Measurements from ENCODE around the gene PBX2. TPM values are rescaled to one million over a fixed set of nuclear protein-coding genes. Genes with fewer than 3 reads are reported as not detected.
"Not testable (repeated sequence)": the region's sequence is repeated elsewhere in the genome, so short reads cannot be mapped to it uniquely, and the experiment has no call there.

PBX2 gene
- polyA plus RNA-seq, 3 donors, result 1.9 to 201 (median 4.0) TPM

DNA sequence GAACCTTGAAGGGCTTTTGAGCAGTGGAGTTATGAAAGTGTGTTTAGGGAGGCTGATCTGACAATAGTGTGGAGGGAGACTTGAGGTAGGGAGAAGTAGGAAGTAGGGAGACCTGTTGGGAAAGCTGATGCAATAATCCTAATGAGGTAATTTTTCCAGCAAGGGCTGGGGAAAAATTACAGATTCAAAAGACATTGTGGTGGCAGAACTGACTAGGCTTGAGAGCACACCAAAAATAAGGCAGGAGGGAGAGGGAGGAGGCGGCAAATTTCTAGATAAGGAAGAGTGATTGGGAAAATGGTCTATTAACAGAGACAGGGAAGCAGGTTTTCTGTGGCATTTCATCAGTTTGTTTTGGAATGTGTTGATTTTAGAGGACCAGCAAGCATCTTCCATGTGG lies 43.7 kb downstream of the PBX2 start:
- WGBS (ENCODE audit: insufficient coverage), result 100% methylated on average over 1 of the region's 1 CpG
- Histone ChIP-seq H3K4me1 (ENCODE audit: control insufficient read depth in 1 of 2, insufficient read depth in 2 of 2, low read length in 2 of 2) (peaks cover 14 to 16% of the 10 kb centered on the region in 2 donors), H3K27ac (ENCODE audit: low read depth in 1 of 2, low read length in 2 of 2) (no peak overlapping the region), H3K27me3 (ENCODE audit: control insufficient read depth in 2 of 2, insufficient read depth in 2 of 2, low read length in 2 of 2) (peaks cover 25 to 46% of the 10 kb centered on the region in 2 donors), H3K79me2 (ENCODE audit: insufficient read depth, low read length) (no peaks in the 10 kb centered on the region), H4K20me1 (ENCODE audit: insufficient read depth, low read length) (no peaks in the 10 kb centered on the region), H3K36me3 (replicated peaks in 1 of 2; ENCODE audit: control insufficient read depth in 1 of 2, insufficient read depth in 2 of 2, low read length in 2 of 2) (no peaks in the 10 kb centered on the region), H3K4me3 (replicated peaks in 1 of 3; ENCODE audit: low read depth in 2 of 3, low read length in 3 of 3) (no peak overlapping the region), H2AFZ (ENCODE audit: insufficient read depth, low read depth, low read length, poor library complexity, severe bottlenecking) (no peak overlapping the region), H3K9ac (ENCODE audit: insufficient read depth, low read length, poor library complexity, severe bottlenecking) (no peak overlapping the region), H3K4me2 (replicated peaks; ENCODE audit: extremely low read depth, low read length, poor library complexity, severe bottlenecking) (no peak overlapping the region), H3K9me3 (replicated peaks in 1 of 2; ENCODE audit: control insufficient read depth in 1 of 2, insufficient read depth in 1 of 2, low read length in 2 of 2) (peaks cover 0 to 9% of the 10 kb centered on the region in 2 donors)
- peaks cover 0 to 20% (median 10%) of the 10 kb centered on the region in 7 donors for H3K9me3 Mint-ChIP-seq
- no peak for DNase-seq
- H3K4me1 Mint-ChIP-seq, result peaks cover 24% of the 10 kb centered on the region
- peaks cover 0 to 13% of the 10 kb centered on the region in 2 donors for H3K36me3 Mint-ChIP-seq
- H3K27me3 Mint-ChIP-seq (ENCODE audit: low read depth in 3 of 3), result peaks cover 40 to 50% (median 44%) of the 10 kb centered on the region in 3 donors
- TF ChIP-seq, protein P1, sequence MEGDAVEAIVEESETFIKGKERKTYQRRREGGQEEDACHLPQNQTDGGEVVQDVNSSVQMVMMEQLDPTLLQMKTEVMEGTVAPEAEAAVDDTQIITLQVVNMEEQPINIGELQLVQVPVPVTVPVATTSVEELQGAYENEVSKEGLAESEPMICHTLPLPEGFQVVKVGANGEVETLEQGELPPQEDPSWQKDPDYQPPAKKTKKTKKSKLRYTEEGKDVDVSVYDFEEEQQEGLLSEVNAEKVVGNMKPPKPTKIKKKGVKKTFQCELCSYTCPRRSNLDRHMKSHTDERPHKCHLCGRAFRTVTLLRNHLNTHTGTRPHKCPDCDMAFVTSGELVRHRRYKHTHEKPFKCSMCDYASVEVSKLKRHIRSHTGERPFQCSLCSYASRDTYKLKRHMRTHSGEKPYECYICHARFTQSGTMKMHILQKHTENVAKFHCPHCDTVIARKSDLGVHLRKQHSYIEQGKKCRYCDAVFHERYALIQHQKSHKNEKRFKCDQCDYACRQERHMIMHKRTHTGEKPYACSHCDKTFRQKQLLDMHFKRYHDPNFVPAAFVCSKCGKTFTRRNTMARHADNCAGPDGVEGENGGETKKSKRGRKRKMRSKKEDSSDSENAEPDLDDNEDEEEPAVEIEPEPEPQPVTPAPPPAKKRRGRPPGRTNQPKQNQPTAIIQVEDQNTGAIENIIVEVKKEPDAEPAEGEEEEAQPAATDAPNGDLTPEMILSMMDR (IDR thresholded peaks at IDR 0.05), result no peak
- intact Hi-C loops (cut with micrococcal nuclease), result no loop called here
- H3K4me3 Mint-ChIP-seq, result no peak overlapping the region
- no peak overlapping the region for H3K27ac Mint-ChIP-seq

DNA sequence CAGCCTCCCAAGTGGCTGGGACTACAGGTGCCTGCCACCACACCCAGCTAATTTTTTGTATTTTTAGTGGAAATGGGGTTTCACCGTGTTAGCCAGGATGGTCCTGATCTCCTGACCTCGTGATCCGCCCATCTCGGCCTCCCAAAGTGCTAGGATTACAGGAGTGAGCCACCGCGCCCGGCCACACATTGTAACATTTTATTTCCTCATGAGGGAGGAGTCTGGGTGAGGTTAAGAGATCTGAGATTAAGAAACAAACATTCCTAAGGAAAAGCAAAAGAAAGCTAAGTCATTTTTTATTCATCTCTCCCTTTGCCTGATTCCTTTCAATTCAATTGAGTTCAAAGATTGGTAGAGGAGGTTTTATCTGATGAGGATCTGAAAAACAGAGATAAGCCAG lies 45.8 kb downstream of the PBX2 start:
- H3K4me3 Mint-ChIP-seq; H3K36me3 Mint-ChIP-seq; H3K4me2 ChIP-seq (replicated peaks; ENCODE audit: extremely low read depth, low read length, poor library complexity, severe bottlenecking); H2AFZ ChIP-seq (ENCODE audit: insufficient read depth, low read depth, low read length, poor library complexity, severe bottlenecking); H3K4me3 ChIP-seq (replicated peaks in 1 of 3; ENCODE audit: low read depth in 2 of 3, low read length in 3 of 3); H3K36me3 ChIP-seq (replicated peaks in 1 of 2; ENCODE audit: control insufficient read depth in 1 of 2, insufficient read depth in 2 of 2, low read length in 2 of 2); H3K79me2 ChIP-seq (ENCODE audit: insufficient read depth, low read length); intact Hi-C loops (cut with micrococcal nuclease); H4K20me1 ChIP-seq (ENCODE audit: insufficient read depth, low read length); H3K9ac ChIP-seq (ENCODE audit: insufficient read depth, low read length, poor library complexity, severe bottlenecking); H3K27ac ChIP-seq (ENCODE audit: low read depth in 1 of 2, low read length in 2 of 2); H3K9me3 ChIP-seq (replicated peaks in 1 of 2; ENCODE audit: control insufficient read depth in 1 of 2, insufficient read depth in 1 of 2, low read length in 2 of 2); DNase-seq; H3K27ac Mint-ChIP-seq: not testable (repeated sequence)
- Histone ChIP-seq H3K27me3 (ENCODE audit: control insufficient read depth in 2 of 2, insufficient read depth in 2 of 2, low read length in 2 of 2) (peaks cover 8 to 27% of the 10 kb centered on the region in 2 donors), H3K4me1 (ENCODE audit: control insufficient read depth in 1 of 2, insufficient read depth in 2 of 2, low read length in 2 of 2) (peaks cover 13 to 15% of the 10 kb centered on the region in 2 donors)
- Mint-ChIP-seq H3K27me3 (ENCODE audit: low read depth in 3 of 3) (peaks cover 25 to 30% (median 28%) of the 10 kb centered on the region in 3 donors), H3K4me1 (peaks cover 21% of the 10 kb centered on the region), H3K9me3 (peaks cover 0 to 11% (median 4%) of the 10 kb centered on the region in 7 donors)
- no CpG with 5 or more reads among the region's 7 CpGs for WGBS (ENCODE audit: insufficient coverage)
